HepG2 (cell line): ENCODE data around the gene MED23. TPM values are rescaled to one million over a fixed set of nuclear protein-coding genes. Genes with fewer than 3 reads are reported as not detected.

Source experiments
- BHLHE40 ChIP-seq: IDR thresholded peaks from 2 replicates; pipeline ENCODE4 v1.6.1; 2011; ENCODE audit warnings: low read length, improper control_type of control experiment
- GTF3A ChIP-seq: sonication (generic); formaldehyde crosslinking; conservative IDR thresholded peaks from 2 replicates; pipeline ENCODE4 v1.4.0; 2020; ENCODE audit warnings: mild to moderate bottlenecking, missing genetic modification reagents
- KAT7 ChIP-seq: IDR thresholded peaks from 2 replicates; pipeline ENCODE4 v1.6.1; 2018; ENCODE audit warnings: borderline replicate concordance, missing compliant biosample characterization
- KDM1A ChIP-seq: IDR thresholded peaks from 2 replicates; pipeline ENCODE4 v1.6.1; 2016; ENCODE audit warnings: missing compliant biosample characterization
- MAF1 ChIP-seq: sonication (generic); formaldehyde crosslinking; IDR thresholded peaks from 2 replicates; pipeline ENCODE4 v1.5.0; 2020; ENCODE audit warnings: missing genetic modification reagents, borderline replicate concordance
- MBNL3 ChIP-seq: fragments of 250-450 bp; sonication (Bioruptor Pico); conservative IDR thresholded peaks from 2 replicates; pipeline ENCODE4 v1.8.0; 2022; ENCODE audit warnings: mild to moderate bottlenecking, inconsistent platforms
- POLR2AphosphoS2 ChIP-seq: IDR thresholded peaks from 2 replicates; pipeline ENCODE4 v1.6.1; 2011; ENCODE audit warnings: low read depth, low read length, improper control_type of control experiment
- SATB2 ChIP-seq: sonication (generic); formaldehyde crosslinking; IDR thresholded peaks from 2 replicates; pipeline ENCODE4 v1.5.0; 2020; ENCODE audit warnings: missing genetic modification reagents
- SIN3A ChIP-seq: IDR thresholded peaks from 2 replicates; pipeline ENCODE4 v1.6.1; 2011; ENCODE audit warnings: low read depth, mild to moderate bottlenecking, control low read depth, low read length, borderline replicate concordance
- SMC3 ChIP-seq: IDR thresholded peaks from 2 replicates; pipeline ENCODE4 v1.6.1; 2011; ENCODE audit warnings: low read length, improper control_type of control experiment
- TIGD3 ChIP-seq: sonication (generic); formaldehyde crosslinking; IDR thresholded peaks from 2 replicates; pipeline ENCODE4 v1.5.1; 2020; ENCODE audit warnings: mild to moderate bottlenecking, missing genetic modification reagents, borderline replicate concordance
- ZBTB1 ChIP-seq: sonication (generic); formaldehyde crosslinking; IDR thresholded peaks from 2 replicates; pipeline ENCODE4 v1.4.0; 2020; ENCODE audit warnings: missing genetic modification reagents, borderline replicate concordance
- ZBTB39 ChIP-seq: sonication (generic); formaldehyde crosslinking; IDR thresholded peaks from 2 replicates; pipeline ENCODE4 v1.5.0; 2020; ENCODE audit warnings: missing genetic modification reagents
- ZFP36L1 ChIP-seq: sonication (generic); formaldehyde crosslinking; IDR thresholded peaks from 2 replicates; pipeline ENCODE4 v1.8.0; 2022; ENCODE audit warnings: mild to moderate bottlenecking, missing genetic modification reagents, moderate library complexity
- ZNF207 ChIP-seq: fragments of 450-650 bp; IDR thresholded peaks from 2 replicates; pipeline ENCODE4 v1.6.1; 2016; ENCODE audit warnings: antibody characterized with exemption, borderline replicate concordance
- ZNF253 ChIP-seq: sonication (generic); formaldehyde crosslinking; IDR thresholded peaks from 2 replicates; pipeline ENCODE4 v1.8.0; 2022; ENCODE audit warnings: mild to moderate bottlenecking, missing genetic modification reagents, borderline replicate concordance
- ZNF33A ChIP-seq: sonication (generic); formaldehyde crosslinking; IDR thresholded peaks from 2 replicates; pipeline ENCODE4 v1.5.1; 2020; ENCODE audit warnings: missing genetic modification reagents, mild to moderate bottlenecking, moderate library complexity, borderline replicate concordance
- ZNF639 ChIP-seq: conservative IDR thresholded peaks from 2 replicates; pipeline ENCODE4 v1.6.1; 2018; ENCODE audit warnings: missing genetic modification reagents
- ZNF704 ChIP-seq: sonication (generic); formaldehyde crosslinking; IDR thresholded peaks from 2 replicates; pipeline ENCODE4 v1.8.1; 2023; ENCODE audit warnings: mild to moderate bottlenecking, inconsistent platforms, moderate library complexity, missing genetic modification reagents, borderline replicate concordance
- ZNF781 ChIP-seq: sonication (generic); formaldehyde crosslinking; IDR thresholded peaks from 2 replicates; pipeline ENCODE4 v1.5.1; 2020; ENCODE audit warnings: borderline replicate concordance, mild to moderate bottlenecking, missing genetic modification reagents; ENCODE audit errors: not compliant biosample characterization
- ZSCAN5A ChIP-seq: sonication (generic); formaldehyde crosslinking; IDR thresholded peaks from 2 replicates; pipeline ENCODE4 v1.8.0; 2022; ENCODE audit warnings: mild to moderate bottlenecking, missing genetic modification reagents, borderline replicate concordance
- polyA plus RNA-seq, 8 experiments: library from polyadenylated mRNA; depleted of rRNA in 3 of 8; stranded (reverse) in 7 of 8; unstranded in 1 of 8; fragments of >200 nt; fragmentation: Illumina TruSeq in 4 of 8; extraction: Trizol in 4 of 8; gene quantifications; 2 replicates each; pipeline versions ENCODE4 v1.2.1 to v1.2.3, GENCODE V29; 2011 to 2016; ENCODE audit warnings: low read depth in 4 of 8, missing spikeins in 1 of 8, mixed read lengths in 1 of 8; ENCODE audit not compliant: insufficient read depth in 1 of 8
- total RNA-seq, 5 experiments: library from RNA; depleted of rRNA; stranded (reverse); fragments of >200 nt; fragmentation: Illumina TruSeq; extraction: Trizol; gene quantifications; 2 replicates each; pipeline ENCODE4 v1.2.3, GENCODE V29; 2016; ENCODE audit warnings: low read depth in 1 of 5

The MED23 gene
- total and polyA plus RNA-seq, 2 of the 13 experiments (the other 11 are each of a cell fraction or from before 2014, with no cell fraction given) = 34.9 to 50.5 TPM

- no peak for TF ChIP-seq ZNF253
- TF ChIP-seq ZNF33A (CRISPR knock-in tag) = 0 out of 2 replicates have a peak, but pooled peaks have one; percentile 7
- TF ChIP-seq MBNL3 = no peak
- no peak for TF ChIP-seq ZBTB39 (CRISPR knock-in tag)
- 0 out of 2 replicates have a peak, but pooled peaks have one; percentile 37 for TF ChIP-seq ZNF639 (CRISPR knock-in tag)
- no peak for TF ChIP-seq ZBTB1
- TF ChIP-seq ZNF704 (CRISPR knock-in tag) = peak; percentile 84; the same call in 1 of the 2 replicates
- 0 out of 2 replicates have a peak, but pooled peaks have one; percentile 44 for TF ChIP-seq SIN3A
- TF ChIP-seq ZNF207 = no peak
- no peak for TF ChIP-seq TIGD3 (CRISPR knock-in tag)
- TF ChIP-seq BHLHE40 = no peak
- TF ChIP-seq GTF3A (CRISPR knock-in tag) = 0 out of 2 replicates have a peak, but pooled peaks have one; percentile 78
- TF ChIP-seq MAF1 (CRISPR knock-in tag) = no peak; the same call in 1 of the 2 replicates
- no peak for TF ChIP-seq SMC3
- TF ChIP-seq ZSCAN5A = peak; percentile 60; the same call in 1 of the 2 replicates
- TF ChIP-seq POLR2AphosphoS2 = no peak
- TF ChIP-seq KDM1A (CRISPR knock-in tag) = no peak
- TF ChIP-seq ZNF781 (CRISPR knock-in tag) = peak; percentile 48
- TF ChIP-seq KAT7 (CRISPR knock-in tag) = peak; percentile 84
- no peak for TF ChIP-seq ZFP36L1 (CRISPR knock-in tag)
- no peak; the same call in 1 of the 2 replicates for TF ChIP-seq SATB2 (CRISPR knock-in tag)
These were observed 7.6 kb upstream of the MED23 start (continued) for GRCh38 chr6:131635384-131636340.
